ENCODE data around the gene DPF1.
A peak's percentile ranks its signal among the peaks of the same experiment; 100 is the strongest.

The DPF1 gene

GRCh38 chr19:38221421-38221820 lies 2.6 kb downstream of the DPF1 start:
- no peak for DNase-seq (ENCODE audit: low read depth)

GRCh38 chr19:38219221-38219620 lies 4.8 kb downstream of the DPF1 start:
- DNase-seq (ENCODE audit: low read depth), result no peak

DNA sequence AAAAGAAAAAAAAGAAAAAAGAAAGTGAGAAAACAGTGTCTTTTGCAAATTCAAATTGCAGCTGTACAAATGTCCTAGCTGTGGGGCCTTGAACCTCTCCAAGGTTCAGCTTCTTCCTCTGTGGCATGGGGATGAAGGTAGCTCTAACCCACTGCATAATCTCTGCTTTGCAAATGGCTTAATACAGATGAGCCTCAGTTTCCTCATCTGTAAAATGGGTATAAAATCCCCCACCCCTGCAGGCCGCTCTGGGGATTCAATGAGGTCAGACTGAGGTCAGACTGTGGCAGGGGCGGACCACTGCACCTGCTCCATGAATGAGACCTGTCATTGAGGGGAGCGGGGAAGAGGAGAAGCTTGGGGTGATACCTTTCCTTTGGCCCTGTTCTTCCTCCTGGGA lies 5.8 kb downstream of the DPF1 start:
- DNase-seq (ENCODE audit: low read depth), result no peak

GRCh38 chr19:38216785-38217641 lies 7.0 kb downstream of the DPF1 start:
- no peak for DNase-seq (ENCODE audit: low read depth)

DNA sequence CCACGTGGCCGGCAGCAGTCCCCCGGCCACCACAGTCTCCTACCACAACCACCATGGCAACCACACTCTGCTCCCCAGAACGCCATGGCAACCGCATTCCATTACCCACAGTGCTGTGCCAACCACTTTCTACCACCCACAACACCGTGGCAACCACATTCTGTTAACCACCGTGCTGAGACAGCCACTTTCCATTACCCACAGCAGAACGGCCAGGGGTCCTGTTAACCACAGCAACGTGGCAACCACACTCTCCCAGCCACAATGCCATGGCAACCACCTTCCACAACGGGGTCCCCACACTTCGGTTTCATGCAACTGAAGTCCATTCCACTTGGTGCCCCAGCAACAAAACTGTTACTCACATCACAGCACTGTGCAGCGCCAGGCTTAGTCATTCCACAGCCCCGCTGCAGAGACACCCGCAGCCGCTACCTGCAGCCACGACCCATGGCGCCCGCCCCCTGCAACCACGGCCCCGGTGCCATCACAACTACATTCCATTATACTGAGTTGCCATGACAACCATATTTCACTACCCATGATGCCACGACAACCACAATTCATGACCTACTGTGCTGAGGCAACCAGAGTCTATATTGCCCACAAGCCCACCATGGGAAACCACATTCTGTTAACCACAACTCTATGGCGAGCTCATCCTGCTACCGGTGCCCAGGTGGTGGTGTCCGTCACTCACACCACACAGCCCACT lies 10.0 kb downstream of the DPF1 start:
- peak; percentile 48 for DNase-seq (ENCODE audit: low read depth)

- DNase-seq (ENCODE audit: low read depth), result no peak
Observed at GRCh38 chr19:38213469-38213868, 10.6 kb downstream of the DPF1 start.

GRCh38 chr19:38211766-38212165 lies 12.3 kb downstream of the DPF1 start:
- DNase-seq (ENCODE audit: low read depth), result no peak

DNA sequence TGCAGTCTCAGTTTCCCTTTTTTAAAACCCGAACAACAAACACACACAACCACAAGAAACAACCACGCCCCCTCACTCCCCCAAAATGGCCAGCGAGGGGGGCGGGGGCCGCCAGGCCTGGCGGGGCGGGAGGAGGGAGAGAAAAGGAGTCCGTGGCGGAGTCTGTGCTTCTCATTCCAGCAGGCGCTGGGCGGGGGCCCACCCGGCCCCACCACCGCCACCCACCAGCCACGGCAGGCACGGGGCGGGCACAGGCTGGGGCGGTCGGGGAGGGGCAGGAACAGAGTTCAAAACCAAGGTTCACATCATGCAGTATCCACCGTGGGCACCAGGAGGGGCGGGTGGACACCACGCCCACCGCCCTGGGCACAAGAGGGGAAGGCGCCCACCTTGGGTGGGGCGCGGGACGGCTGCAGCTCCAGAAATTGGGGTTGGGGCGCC lies 12.9 kb downstream of the DPF1 start:
- no peak for DNase-seq (ENCODE audit: low read depth)

- no peak for DNase-seq (ENCODE audit: low read depth)
Observed at GRCh38 chr19:38210458-38210987, 13.5 kb downstream of the DPF1 start.

DNA sequence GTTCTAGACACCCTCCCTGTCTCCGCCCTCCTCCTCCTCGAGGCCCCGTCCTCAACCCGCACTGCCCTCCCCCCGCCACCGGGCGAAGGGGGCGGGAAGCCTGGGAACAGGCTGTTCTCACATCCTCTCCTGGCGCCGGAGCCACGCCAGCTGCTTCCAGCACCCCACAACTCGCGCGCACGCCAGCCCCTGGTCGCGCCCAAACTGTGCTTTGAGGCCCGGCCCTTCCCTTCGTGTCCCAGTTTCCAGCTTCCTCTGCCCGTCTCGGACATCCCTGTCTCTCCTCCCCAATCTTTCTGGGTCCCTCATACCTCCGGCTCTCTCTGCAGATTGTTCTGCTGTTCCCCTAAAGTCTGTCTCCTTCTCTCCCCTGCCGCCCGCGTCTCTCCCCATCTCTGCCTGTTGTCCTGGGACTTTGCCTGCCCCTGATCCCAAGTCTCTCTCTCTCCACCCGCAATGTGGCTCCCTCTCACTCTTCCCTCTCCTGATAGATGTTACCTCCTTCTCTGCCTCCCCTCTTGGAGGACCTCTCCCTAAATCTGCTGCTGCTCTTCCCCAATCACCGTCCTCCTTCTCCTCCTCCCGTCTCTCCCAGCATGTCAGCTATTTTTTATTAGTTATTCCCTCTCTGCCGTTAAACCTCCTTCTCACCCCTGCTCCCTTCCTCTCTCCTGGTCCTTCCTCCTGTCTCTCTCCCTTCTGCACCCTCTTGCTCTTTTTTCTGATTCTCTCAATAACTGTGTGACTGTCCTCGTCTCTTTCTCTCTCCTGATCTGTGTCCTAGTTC lies 14.2 kb downstream of the DPF1 start:
- DNase-seq (ENCODE audit: low read depth), result no peak

- DNase-seq (ENCODE audit: low read depth), result no peak
Observed at GRCh38 chr19:38209152-38209551, 14.9 kb downstream of the DPF1 start.

GRCh38 chr19:38208571-38208970 lies 15.5 kb downstream of the DPF1 start:
- no peak for DNase-seq (ENCODE audit: low read depth)

DNA sequence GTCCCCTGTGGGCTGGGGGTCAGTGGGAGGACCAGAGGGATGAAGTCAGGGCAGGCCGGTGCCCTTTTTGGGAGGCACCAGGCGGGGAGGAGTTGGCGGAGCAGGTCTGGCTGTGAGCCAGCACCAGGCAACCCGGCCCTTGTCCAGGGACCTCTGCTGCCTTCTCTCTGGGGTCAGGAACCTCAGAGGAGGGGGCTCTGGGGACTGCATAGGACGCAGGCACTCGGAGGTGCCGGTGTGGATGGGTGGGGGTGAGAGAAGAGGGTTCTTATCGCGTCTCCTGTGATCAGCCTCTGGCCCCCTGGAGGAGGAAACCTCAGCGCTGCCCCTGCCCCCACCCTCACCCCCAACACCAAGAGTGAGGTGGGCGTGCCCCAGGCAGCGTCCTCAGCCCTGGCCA lies 16.5 kb downstream of the DPF1 start:
- DNase-seq (ENCODE audit: low read depth), result no peak

- DNase-seq (ENCODE audit: low read depth), result no peak
Observed at GRCh38 chr19:38206928-38207327, 17.1 kb downstream of the DPF1 start.

GRCh38 chr19:38206006-38206745 lies 17.8 kb downstream of the DPF1 start:
- no peak for DNase-seq (ENCODE audit: low read depth)

DNA sequence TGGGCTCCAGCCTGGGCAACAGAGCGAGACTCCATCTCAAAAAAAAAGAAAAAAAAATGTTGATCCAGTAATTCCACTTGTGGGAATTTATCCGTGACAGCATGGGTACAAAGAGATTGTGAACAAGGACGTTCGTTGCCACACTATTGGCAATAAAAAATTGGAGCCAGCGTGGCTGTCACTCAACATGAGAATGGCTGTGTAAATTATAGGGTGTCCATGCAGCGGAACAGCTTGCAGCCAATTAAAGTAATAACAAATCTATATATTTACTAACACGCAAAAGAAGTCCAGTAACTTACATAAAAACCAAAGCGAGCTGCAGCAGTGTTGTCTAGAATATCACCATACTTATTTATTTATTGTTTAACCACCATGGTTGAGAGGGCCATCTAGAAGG lies 19.3 kb downstream of the DPF1 start:
- DNase-seq (ENCODE audit: low read depth), result no peak

GRCh38 chr19:38204096-38204495 lies 19.9 kb downstream of the DPF1 start:
- no peak for DNase-seq (ENCODE audit: low read depth)

- DNase-seq (ENCODE audit: low read depth), result no peak
Observed at GRCh38 chr19:38203197-38203596, 20.8 kb downstream of the DPF1 start.

DNA sequence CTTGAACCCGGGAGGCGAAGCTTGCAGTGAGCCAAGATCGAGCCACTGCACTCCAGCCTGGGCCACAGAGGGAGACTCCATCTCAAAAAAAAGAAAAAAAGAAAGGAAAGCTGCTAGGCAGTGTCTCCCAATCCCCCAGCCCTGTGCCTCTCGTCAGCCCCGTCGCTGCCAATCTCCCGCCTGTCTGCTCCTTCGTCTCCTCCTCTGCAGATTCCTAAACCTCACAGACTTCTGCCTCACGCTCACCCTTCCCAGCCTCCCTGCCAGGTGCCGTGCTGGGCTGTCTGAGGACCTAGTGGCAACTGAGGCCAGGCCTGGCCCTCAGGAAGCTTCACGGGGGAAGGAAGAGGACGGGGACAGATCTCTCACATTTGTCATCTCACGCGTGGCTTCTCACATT lies 21.5 kb downstream of the DPF1 start:
- DNase-seq (ENCODE audit: low read depth), result no peak

GRCh38 chr19:38201731-38202130 lies 22.3 kb downstream of the DPF1 start:
- no peak for DNase-seq (ENCODE audit: low read depth)

DNA sequence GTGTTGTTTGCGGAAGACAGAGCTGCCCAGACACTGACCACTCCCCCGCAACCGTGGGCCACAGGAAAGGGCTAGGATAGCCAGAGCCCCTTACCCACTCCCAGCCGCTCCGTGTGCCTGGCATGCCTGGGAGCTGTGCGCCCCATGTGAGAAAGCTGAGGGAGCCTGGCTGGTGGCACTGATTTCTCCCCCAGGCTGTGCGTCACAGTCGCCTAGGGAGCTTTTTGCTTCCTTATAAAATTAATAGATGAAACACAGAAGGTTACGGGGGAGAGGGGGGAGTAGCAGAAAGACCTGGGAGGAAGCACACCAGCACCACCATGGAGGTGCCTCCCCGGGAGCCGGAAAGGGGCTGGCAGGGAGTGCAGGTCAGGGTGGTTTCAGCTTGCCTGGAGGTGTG lies 24.7 kb downstream of the DPF1 start:
- no peak for DNase-seq (ENCODE audit: low read depth)

All from activated T-cell treated with anti-CD3 and anti-CD28 coated beads for 24 hours (primary cell).